Mononuclear cell (primary cell): ENCODE data around the gene CCDC157. TPM values are rescaled to one million over a fixed set of nuclear protein-coding genes. Genes with fewer than 3 reads are reported as not detected.

Experiments
- H3K27me3 ChIP-seq: 2 replicates; pipeline ENCODE4 v1.6.0; 2011; ENCODE audit warnings: low read length, control low read depth; ENCODE audit not compliant: insufficient read depth
- H3K4me1 ChIP-seq: 2 replicates; pipeline ENCODE4 v1.5.1; 2011; ENCODE audit warnings: mild to moderate bottlenecking, low read length, control low read depth; ENCODE audit not compliant: insufficient read depth
- H3K4me3 ChIP-seq: 2 replicates; pipeline ENCODE4 v1.5.1; 2011; ENCODE audit warnings: mild to moderate bottlenecking, low read length, moderate library complexity
- H3K9me3 ChIP-seq: 2 replicates; pipeline ENCODE4 v1.5.1; 2011; ENCODE audit warnings: low read depth, mild to moderate bottlenecking, control low read depth, low read length
- total RNA-seq: library from RNA; depleted of rRNA; stranded (reverse); fragments of >200 nt; gene quantifications from one replicate; pipeline ENCODE4 v1.2.3, GENCODE V29; 2012

CCDC157 gene
- 4.9 TPM for total RNA-seq

DNA sequence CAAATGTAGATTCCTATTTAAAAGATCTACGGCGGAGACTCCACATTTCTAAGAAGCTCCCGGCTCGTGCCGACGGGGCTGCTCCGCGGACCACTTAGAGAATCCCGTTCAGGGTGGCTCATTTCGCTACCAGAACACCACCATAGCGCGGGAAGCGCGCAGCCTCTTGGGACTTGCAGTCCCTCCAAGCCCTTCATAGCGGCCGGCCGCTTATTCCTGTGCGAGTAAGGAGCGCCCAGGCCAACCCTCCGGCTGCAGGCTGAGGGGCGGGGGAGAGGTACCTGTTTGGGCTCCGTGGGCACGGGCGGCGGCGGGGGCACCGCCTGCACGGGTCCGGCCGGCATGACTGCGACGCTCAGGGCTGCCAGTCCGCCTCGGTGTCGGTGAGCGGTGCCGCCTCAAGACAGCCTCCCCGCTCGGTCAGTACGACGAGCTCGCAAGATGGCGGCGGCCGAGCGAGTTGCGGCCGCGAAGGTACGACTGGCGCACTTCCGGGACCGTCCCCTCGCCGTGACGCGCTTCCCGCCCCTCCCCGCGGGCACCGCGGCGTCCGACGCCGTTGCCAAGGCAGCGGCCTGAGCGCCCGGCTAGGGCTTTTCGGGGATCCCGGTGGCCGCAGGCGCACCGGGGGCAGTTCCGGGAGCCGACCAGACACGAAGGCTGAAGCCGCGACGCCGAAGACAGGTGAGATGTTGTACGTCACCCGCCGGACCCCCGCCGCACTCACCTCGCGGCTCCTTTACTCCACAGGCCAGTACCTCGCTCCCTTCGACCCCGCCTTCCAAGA is at the start of gene CCDC157, which contains the start of gene SF3A1:
CCDC157 (plus strand) TSS at position 559 of the 787 bp plus-strand sequence. CDS start 8,994 bp downstream, outside the sequence.
SF3A1 (minus strand) TSS at position 446 of the 787 bp plus-strand sequence; CDS start at position 344, 102 bp downstream.
- H3K4me1 ChIP-seq = peaks cover 49% of the 10 kb centered on the region
- H3K4me3 ChIP-seq = peak within 1 kb of the TSS; percentile 80
- H3K9me3 ChIP-seq = no peaks in the 10 kb centered on the region
- no peaks in the 10 kb centered on the region for H3K27me3 ChIP-seq

DNA sequence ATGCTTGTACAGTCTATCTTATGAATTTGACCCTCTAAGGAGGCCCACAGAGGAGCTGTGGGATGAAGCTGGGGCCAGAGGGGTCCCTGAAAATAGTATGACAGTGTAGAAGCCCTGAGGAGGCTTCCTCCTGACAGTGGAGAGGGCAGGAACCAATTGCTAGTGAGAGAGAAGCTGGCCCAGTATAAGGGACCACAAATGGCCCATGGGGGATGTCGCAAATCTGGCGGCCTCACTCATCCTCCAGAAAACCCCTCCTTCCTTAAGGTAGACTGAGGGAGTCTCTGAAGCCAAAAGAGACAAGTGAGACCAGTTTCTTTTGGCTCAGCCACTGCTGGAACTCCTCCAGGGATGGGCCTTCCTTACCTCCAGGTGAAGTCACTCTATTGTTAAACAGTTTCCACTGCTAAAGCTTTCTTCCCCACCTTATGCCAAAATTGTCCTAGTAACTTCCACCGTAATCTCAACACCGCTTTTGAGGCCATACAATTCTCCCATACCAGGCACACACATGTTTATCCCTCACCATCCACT is 49.7 kb upstream of the CCDC157 start:
- Histone ChIP-seq H3K9me3 (no peaks in the 10 kb centered on the region), H3K27me3 (no peaks in the 10 kb centered on the region), H3K4me1 (peaks cover 100% of the 10 kb centered on the region), H3K4me3 (no peak overlapping the region)

DNA sequence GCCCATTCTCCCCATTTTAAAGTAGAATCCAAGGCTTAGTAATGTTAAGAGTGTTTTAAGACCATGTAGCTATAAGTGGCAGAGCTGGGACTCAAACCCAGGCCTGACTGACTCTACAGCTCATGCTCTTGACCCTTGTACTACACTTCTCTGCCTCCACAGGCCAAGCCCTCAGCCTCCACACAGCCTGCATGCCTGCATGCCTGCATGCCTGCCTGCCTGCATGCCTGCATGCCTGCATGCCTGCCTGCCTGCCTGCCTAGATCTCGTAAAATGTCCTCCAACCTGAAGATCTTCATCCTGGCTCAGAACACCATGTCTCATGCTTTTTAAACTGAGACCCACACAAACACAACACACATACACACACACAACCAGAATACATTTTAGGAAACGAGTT is 48.7 kb upstream of the CCDC157 start:
- H3K4me1 ChIP-seq = peaks cover 100% of the 10 kb centered on the region
- no peaks in the 10 kb centered on the region for H3K27me3 ChIP-seq
- H3K4me3 ChIP-seq = no peak overlapping the region
- H3K9me3 ChIP-seq = no peaks in the 10 kb centered on the region

DNA sequence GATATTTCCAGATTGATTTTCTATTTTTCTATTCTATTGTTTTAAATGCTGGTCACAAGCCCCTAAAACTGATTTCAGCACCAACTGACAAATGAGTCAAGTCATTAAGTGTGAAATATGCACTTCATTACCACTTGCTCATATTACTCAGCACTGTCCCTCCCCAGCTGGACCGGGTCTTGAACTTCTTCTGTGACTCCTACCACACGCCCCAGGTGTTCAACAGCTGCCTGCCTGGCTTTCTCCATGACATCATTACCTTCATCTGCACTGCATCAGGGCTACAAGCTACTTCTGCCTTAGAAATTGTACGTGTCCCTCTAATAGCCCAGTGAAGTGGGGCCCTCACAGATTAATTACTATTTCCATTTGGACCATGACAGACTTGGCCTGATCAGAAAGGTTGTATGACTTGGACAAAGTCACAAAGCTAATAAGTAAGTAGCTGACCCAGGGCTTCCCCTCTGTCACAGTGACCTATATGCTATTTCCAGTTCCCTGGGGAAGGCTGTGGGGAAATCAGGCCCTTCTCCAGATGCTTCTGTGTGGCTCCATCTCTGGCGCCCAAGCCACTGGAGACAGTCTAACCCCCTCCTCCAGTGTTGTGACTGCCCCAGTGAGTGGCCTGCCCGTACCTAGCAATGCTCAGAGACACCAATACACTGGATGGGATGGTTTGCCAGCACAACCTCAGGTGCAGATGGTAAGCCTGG is 48.1 kb upstream of the CCDC157 start:
- H3K9me3 ChIP-seq = no peaks in the 10 kb centered on the region
- peaks cover 99% of the 10 kb centered on the region for H3K4me1 ChIP-seq
- no peak overlapping the region for H3K4me3 ChIP-seq
- H3K27me3 ChIP-seq = no peaks in the 10 kb centered on the region

DNA sequence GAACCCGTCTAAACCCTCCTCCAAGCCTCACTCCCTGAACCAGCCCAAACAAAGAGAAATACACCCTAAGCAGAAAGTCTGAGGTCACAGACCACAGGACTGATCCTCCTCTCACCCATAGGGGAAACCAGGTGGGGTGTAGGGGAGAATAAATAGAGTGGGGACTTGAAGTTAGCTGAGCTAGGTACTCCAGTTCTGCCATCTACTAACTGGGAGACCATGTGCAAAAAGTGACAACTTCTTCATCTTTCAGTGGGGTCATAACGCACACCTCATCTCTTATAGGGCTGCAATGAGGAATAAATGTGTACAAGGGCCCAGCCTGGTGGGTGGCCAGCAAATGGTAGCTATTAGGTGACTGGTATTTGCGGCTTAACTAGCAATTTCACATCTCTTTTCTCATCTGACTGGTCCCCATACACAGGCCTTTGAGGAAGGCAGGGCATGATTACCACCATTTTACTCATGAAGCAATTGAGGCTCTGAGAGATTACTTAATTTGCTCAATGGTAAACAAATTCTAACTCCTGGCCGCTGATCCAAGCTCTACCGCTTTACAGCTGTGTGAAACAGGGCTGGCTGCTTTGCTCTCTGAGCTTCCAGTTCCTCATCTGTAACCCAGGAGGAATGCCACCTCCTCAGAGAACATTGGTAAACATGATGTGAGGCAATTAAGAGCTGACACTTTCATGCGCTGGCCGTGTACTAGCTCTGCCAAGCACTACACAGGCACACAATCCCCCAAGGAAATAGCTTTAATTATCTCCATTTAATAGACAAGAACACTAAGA is 46.7 kb upstream of the CCDC157 start:
- H3K9me3 ChIP-seq = no peaks in the 10 kb centered on the region
- no peak overlapping the region for H3K4me3 ChIP-seq
- no peaks in the 10 kb centered on the region for H3K27me3 ChIP-seq
- peaks cover 99% of the 10 kb centered on the region for H3K4me1 ChIP-seq

DNA sequence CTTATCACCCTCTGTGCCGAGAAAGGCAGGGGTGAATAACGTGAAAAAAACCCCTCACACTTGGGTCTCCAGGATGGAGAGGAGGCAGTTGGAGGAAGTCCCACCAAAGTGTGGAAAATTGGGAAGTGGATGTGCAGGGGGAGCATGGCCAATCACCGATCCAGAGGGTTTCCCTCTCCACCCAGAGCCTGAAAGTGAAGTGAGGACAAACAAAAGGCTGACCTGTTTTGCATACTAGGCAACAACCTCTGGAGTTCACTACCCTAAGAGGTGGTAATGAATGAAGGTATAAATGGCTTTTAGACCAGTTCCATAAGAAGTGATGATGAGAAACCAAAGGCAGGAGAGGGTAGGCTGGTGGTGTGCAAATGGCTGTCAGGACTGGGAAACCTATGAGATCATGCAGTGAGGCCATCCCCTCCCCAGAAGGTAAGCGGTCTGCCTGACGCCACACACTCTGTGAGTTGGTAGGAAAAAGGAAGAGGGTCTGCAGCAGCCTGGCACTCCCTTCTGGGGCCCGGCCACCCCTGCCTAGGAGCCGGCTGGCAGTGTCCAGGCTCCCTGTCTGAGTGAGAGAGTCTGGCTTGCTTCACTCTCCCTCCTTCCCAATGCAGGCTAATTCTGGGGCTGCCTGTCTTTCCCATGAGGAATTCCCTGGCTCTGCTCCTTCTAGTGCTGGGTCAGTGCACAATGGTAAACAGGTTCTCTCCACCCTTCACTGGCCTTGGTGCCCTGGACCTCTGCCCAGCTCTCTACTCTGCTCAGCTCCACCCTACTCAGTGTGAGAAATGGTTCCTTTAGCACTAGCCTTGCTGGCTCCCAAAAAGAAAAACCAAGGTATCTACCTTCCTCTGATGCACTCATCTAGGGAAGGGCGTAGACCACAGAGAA is 45.7 kb upstream of the CCDC157 start:
- Histone ChIP-seq H3K9me3 (no peaks in the 10 kb centered on the region), H3K4me3 (no peak overlapping the region), H3K4me1 (peaks cover 99% of the 10 kb centered on the region), H3K27me3 (no peaks in the 10 kb centered on the region)

DNA sequence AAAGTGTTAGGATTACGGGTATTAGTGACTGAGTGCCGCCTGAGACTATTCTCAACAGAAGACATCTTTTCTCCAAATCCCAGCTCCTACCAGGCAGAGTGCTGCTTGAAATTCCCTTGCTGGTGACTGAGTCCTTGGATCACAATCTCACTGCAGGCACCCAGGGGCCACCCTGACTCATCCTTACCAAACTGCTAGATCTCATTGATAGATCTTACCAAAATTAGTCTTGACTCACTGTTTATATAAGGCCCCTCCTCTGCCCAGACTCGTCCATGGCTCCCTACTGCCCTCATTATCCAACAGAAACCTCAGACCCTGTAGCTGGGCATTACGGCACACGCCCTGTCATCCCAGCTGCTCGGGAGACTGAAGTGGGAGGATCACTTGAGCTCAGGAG is 44.8 kb upstream of the CCDC157 start:
- H3K4me1 ChIP-seq = peaks cover 98% of the 10 kb centered on the region
- H3K4me3 ChIP-seq = no peak overlapping the region
- H3K9me3 ChIP-seq = no peaks in the 10 kb centered on the region
- H3K27me3 ChIP-seq = no peaks in the 10 kb centered on the region

DNA sequence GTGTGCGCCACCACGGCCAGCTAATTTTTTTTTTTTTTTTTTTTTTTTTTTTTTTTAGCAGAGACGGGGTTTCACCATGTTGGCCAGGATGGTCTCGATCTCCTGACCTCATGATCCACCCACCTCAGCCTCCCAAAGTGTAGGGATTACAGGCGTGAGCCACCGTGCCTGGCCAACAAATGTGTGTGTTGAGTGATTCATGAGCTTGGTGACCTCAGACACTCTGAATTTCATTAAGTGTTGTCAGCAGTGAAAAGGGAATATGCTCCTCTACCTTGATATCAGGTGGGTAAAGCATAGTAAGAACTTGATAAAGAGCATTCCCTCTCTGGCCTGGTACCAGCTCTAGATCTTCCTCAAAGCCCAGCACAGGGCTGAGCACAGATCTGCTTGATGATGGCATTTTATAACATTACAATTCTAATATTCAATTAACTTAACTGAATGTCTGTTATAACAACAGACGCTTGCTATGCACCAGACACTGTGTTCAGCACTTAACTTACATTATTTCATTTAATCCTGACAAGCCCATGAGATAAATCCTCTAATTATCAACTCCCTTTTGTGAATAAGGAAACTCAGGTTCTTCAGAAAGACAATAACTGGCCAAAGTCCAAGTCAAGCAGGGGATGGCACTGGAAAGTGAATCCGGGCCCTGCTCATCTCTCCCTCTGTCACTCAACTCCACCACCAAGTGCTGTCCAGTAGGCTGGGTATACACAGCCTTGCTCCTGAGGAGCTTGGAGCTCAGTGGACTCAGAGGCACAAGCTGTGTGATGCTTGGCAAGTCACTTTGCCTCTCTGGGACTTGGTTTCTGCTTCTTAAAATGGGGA is 43.1 kb upstream of the CCDC157 start:
- peaks cover 98% of the 10 kb centered on the region for H3K4me1 ChIP-seq
- H3K27me3 ChIP-seq = no peaks in the 10 kb centered on the region
- H3K9me3 ChIP-seq = no peaks in the 10 kb centered on the region
- H3K4me3 ChIP-seq = no peak overlapping the region

DNA sequence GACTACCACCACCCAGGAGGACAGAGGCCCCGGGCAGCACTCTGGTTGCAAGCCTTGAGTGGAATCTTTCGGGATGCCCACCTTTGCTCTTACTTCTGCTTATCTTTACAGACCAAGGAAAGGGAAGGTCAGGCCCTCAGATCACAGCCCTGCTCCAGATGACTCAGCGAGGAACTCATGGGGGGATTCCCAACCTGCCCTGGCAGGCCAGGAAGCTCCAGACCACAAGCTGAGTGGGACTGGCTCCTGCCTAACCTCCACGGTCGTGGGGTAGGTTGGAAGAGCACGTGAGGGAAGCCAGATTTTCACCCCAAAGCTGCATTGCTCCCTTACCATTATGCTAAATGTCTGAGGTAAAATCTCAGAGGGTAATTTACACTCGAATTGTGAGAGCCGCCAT is 41.9 kb upstream of the CCDC157 start:
- Histone ChIP-seq H3K4me3 (no peak overlapping the region), H3K4me1 (peaks cover 98% of the 10 kb centered on the region), H3K9me3 (no peaks in the 10 kb centered on the region), H3K27me3 (no peaks in the 10 kb centered on the region)

DNA sequence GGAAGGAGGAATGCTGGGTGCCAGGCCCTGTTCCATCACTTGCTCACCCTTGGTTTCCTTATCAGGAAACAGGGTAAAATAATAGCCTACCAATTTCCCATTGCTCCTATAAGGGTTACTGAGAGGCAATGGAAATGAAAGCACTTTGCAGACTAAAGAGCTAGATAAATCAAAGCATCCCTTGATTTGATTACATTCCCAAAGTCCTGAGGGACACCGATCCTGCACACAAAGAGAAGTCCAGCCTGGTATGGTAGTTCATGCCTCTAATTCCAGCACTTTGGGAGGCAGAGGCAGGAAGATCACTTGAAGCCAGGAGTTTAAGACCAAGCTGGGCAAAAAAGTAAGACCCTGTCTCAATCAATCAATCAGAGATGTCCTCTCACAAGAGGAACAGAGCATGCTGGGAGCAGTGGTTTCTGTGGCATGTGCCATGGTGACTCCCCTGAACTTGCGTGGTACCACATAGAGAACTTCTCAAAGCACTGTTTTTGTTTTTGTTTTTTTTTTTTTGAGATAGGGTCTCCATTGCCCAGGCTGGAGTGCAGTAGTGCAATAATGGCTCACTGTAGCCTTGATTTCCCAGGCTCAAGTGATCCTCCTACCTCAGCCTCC is 40.7 kb upstream of the CCDC157 start:
- Histone ChIP-seq H3K4me3 (no peak overlapping the region), H3K27me3 (no peaks in the 10 kb centered on the region), H3K4me1 (peaks cover 98% of the 10 kb centered on the region), H3K9me3 (no peaks in the 10 kb centered on the region)

DNA sequence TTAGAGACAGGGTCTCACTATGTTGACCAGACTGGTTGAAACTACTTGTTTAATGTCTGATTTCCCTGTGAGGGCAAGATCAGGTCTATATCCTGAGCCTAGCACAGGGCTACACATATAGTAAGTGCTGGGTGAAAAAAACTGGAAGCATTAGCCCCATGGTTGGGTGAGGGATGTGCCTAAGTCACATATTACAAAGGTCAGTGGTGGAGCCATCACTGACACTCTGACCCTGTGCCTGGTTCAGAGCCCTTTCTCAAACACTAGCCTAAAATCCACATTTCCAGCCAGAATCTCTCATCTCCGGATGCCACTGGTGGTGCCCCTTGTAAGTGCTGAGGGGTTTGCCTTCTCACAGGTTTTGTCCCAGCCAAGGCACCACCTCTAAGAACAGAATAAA is 39.0 kb upstream of the CCDC157 start:
- Histone ChIP-seq H3K9me3 (no peaks in the 10 kb centered on the region), H3K4me1 (peaks cover 98% of the 10 kb centered on the region), H3K4me3 (no peak overlapping the region), H3K27me3 (no peaks in the 10 kb centered on the region)

DNA sequence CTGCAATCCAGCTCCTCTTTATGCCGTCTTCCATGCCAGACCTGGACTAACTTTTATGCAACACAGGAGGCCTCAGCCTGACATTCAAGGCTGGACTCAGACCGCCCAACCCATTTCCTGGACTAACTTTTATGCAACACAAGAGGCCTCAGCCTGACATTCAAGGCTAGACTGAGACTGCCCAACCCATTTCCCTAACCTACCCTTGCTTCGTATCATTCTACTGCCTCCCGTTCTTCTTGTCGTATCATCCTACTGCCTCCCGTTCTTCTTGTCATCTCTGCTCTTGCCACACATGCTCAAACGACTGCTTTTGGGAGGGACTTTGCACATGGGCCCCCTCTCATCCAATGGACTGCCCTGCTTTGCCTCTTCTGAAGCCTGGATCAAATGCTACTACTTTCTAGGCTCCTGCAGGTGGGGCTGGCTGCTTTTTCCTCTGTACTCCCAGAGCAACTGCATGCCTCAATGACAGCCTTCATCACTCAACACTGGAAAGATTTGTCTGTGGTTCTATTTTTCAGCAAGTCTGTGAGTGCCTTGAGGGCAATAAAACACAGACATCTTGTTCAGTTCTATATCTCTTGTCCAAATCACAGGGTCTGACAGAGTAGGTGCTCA is 37.9 kb upstream of the CCDC157 start:
- H3K9me3 ChIP-seq = no peaks in the 10 kb centered on the region
- H3K4me1 ChIP-seq = peaks cover 99% of the 10 kb centered on the region
- H3K27me3 ChIP-seq = no peaks in the 10 kb centered on the region
- H3K4me3 ChIP-seq = no peak overlapping the region
